Neuronal stem cell (in vitro differentiated cells): ENCODE results near the gene TRPM2.

ENCODE experiments used
- DNase-seq: peaks from one replicate; pipeline ENCODE4 v3.0.0-alpha.2; 2013; ENCODE audit warnings: low spot score
- H2AFZ ChIP-seq: one replicate; pipeline ENCODE4 v1.6.1; 2013; ENCODE audit warnings: mild to moderate bottlenecking, low read length, inconsistent platforms
- H2AK5ac ChIP-seq: 2 replicates; pipeline ENCODE4 v1.6.1; 2013; ENCODE audit warnings: low read depth, mild to moderate bottlenecking, inconsistent platforms, low read length, moderate library complexity, mixed read lengths
- H2BK120ac ChIP-seq: 2 replicates; pipeline ENCODE4 v1.6.1; 2013; ENCODE audit warnings: low read depth, mild to moderate bottlenecking, inconsistent platforms, low read length, moderate library complexity, mixed read lengths
- H2BK12ac ChIP-seq: one replicate; pipeline ENCODE4 v1.6.1; 2013; ENCODE audit warnings: low read length, inconsistent platforms
- H2BK15ac ChIP-seq: 2 replicates; pipeline ENCODE4 v1.6.1; 2013; ENCODE audit warnings: mild to moderate bottlenecking, low read length, inconsistent platforms, mixed read lengths
- H2BK5ac ChIP-seq: one replicate; pipeline ENCODE4 v1.6.1; 2013; ENCODE audit warnings: inconsistent platforms, mild to moderate bottlenecking, low read length, moderate library complexity
- H3K14ac ChIP-seq: one replicate; pipeline ENCODE4 v1.6.1; 2013; ENCODE audit warnings: low read length, inconsistent platforms
- H3K18ac ChIP-seq: 2 replicates; pipeline ENCODE4 v1.6.1; 2013; ENCODE audit warnings: low read length, inconsistent platforms
- H3K23ac ChIP-seq: 2 replicates; pipeline ENCODE4 v1.6.1; 2013; ENCODE audit warnings: low read depth, mild to moderate bottlenecking, mixed read lengths, low read length, inconsistent platforms; ENCODE audit not compliant: poor library complexity
- H3K27ac ChIP-seq: replicated peaks from 3 replicates; pipeline ENCODE4 v1.5.1; 2013; ENCODE audit warnings: low read length, inconsistent platforms
- H3K27me3 ChIP-seq, 3 experiments: 2 replicates each; pipeline ENCODE4 v1.6.1; 2013; ENCODE audit warnings: low read length in 3 of 3, mild to moderate bottlenecking in 2 of 3, inconsistent platforms in 1 of 3, low read depth in 1 of 3, mixed read lengths in 1 of 3, moderate library complexity in 1 of 3; ENCODE audit not compliant: control insufficient read depth in 3 of 3, insufficient read depth in 3 of 3
- H3K36me3 ChIP-seq, 2 donors: replicated peaks in 1 of 2; 2 replicates each; pipeline ENCODE4 v1.6.1; 2013; ENCODE audit warnings: low read length in 2 of 2; ENCODE audit not compliant: control insufficient read depth in 2 of 2, insufficient read depth in 2 of 2
- H3K4ac ChIP-seq: 2 replicates; pipeline ENCODE4 v1.6.1; 2013; ENCODE audit warnings: inconsistent platforms, mild to moderate bottlenecking, low read length, moderate library complexity
- H3K4me1 ChIP-seq, 2 donors: 1 replicate in 1 of 2; 2 replicates in 1 of 2; pipeline ENCODE4 v1.6.1; 2013; ENCODE audit warnings: low read length in 2 of 2, low read depth in 1 of 2; ENCODE audit not compliant: control insufficient read depth in 2 of 2, insufficient read depth in 1 of 2
- H3K4me2 ChIP-seq: one replicate; pipeline ENCODE4 v1.6.1; 2013; ENCODE audit warnings: mild to moderate bottlenecking, low read length, inconsistent platforms; ENCODE audit not compliant: insufficient read depth, poor library complexity, severe bottlenecking
- H3K4me3 ChIP-seq, 2 donors: 2 replicates each; pipeline ENCODE4 v1.5.1; 2013; ENCODE audit warnings: low read length in 2 of 2, mild to moderate bottlenecking in 2 of 2, inconsistent platforms in 1 of 2, moderate library complexity in 1 of 2
- H3K79me1 ChIP-seq: one replicate; pipeline ENCODE4 v1.6.1; 2013; ENCODE audit warnings: low read depth, mild to moderate bottlenecking, inconsistent platforms, low read length, moderate library complexity
- H3K9ac ChIP-seq: one replicate; pipeline ENCODE4 v1.6.1; 2013; ENCODE audit warnings: mild to moderate bottlenecking, low read depth, low read length, inconsistent platforms; ENCODE audit not compliant: poor library complexity
- H3K9me3 ChIP-seq, 2 donors: replicated peaks in 1 of 2; 2 replicates each; pipeline versions ENCODE3 to v1.6.1; 2013; ENCODE audit warnings: low read length in 2 of 2, mild to moderate bottlenecking in 2 of 2, inconsistent platforms in 1 of 2, low read depth in 1 of 2, mixed read lengths in 1 of 2, moderate library complexity in 1 of 2; ENCODE audit not compliant: control insufficient read depth in 2 of 2, insufficient read depth in 1 of 2
- H4K8ac ChIP-seq: one replicate; pipeline ENCODE4 v1.6.1; 2013; ENCODE audit warnings: low read depth, mild to moderate bottlenecking, inconsistent platforms, low read length, moderate library complexity
- H4K91ac ChIP-seq: one replicate; pipeline ENCODE4 v1.6.1; 2013; ENCODE audit warnings: low read length, low read depth, mild to moderate bottlenecking, inconsistent platforms; ENCODE audit not compliant: poor library complexity
- WGBS, 2 donors: extraction: QIAGEN DNeasy Blood & Tissue Kit; methylation state at CpG; one replicate each; pipeline ENCODE4 v1.1.7; 2013; ENCODE audit warnings: missing lambda C conversion rate in 2 of 2, mixed read lengths in 1 of 2; ENCODE audit not compliant: insufficient read length in 2 of 2, insufficient replicate concordance in 1 of 2; ENCODE audit errors: extremely low coverage in 2 of 2; 5-methylcytosine and 5-hydroxymethylcytosine counted together

The TRPM2 gene

DNA sequence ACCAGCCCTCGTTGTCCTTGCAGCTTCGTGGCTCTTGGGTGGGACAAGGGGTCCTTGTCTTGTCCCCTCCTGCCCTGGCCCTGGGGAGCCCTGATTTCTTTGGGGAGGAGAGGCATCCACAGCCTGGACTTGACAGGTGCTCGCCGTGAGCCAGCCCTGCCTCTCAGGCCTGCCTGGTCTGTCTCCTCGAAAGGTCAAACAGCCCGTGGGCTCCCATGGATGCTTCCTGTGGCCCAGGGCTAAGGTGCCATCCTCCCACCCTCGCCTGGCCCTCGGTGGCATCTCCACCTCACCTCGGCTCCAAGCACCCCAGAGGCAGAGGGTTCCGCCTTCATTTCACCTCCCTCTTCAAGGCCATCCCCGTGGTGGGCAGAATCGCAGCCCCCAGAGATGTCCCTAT, 110.9 kb downstream of the TRPM2 start:
- Histone ChIP-seq H3K27ac (no peak overlapping the region), H3K14ac (no peak overlapping the region), H3K36me3 (no peaks in the 10 kb centered on the region), H3K23ac (no peak overlapping the region), H3K9ac (no peak overlapping the region), H3K4me3 (no peak overlapping the region), H3K27me3 (no peaks in the 10 kb centered on the region), H3K79me1 (peaks cover 2% of the 10 kb centered on the region), H2AFZ (no peak overlapping the region), H3K4ac (no peak overlapping the region), H3K18ac (no peak overlapping the region), H2BK5ac (no peak overlapping the region), H2BK120ac (no peak overlapping the region), H2BK15ac (no peak overlapping the region), H3K4me1 (no peaks in the 10 kb centered on the region), H2BK12ac (no peak overlapping the region), H4K91ac (no peak overlapping the region), H3K4me2 (no peak overlapping the region), H2AK5ac (no peak overlapping the region), H3K9me3 (peaks cover 0 to 2% of the 10 kb centered on the region in 2 donors), H4K8ac (no peak overlapping the region)
- no peak for DNase-seq
- no CpG with 5 or more reads among the region's 12 CpGs for WGBS, 2 donors

DNA sequence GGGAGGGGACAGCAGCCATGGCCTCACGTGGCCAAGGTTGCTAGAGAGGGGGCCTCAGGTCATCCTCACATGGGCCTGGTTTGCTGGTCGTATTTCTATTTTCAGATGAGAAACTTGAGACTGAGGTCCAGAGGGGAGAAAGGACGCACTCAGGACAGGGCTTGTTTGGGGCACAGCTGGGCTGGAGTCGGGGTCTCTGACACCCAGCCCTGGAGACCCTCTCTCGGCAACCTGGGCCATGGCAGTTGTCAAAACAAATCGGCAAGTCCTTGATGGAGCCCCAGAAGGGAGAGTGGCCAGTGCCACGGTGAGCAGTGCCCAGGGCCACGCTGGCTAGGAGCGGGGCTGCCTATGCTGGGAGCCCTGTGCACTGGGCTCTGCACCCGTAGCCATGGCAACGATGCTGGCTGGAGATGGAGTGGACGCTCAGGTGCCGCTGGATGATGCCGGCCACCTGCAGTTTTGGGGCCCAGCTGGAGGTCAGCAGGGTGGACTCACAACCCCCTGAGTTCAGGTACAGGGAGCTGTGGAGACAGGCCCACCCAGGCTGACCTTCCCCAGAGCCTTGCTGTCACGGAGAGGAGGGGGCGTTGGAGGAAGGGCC, 113.0 kb downstream of the TRPM2 start:
- no CpG with 5 or more reads among the region's 16 CpGs for WGBS, 2 donors
- Histone ChIP-seq H3K4me3 (peak overlapping the region in 1 of 2 donors; percentile 63), H2AFZ (no peak overlapping the region), H3K23ac (peak overlapping the region; percentile 87), H4K91ac (no peak overlapping the region), H3K4me1 (no peaks in the 10 kb centered on the region), H3K14ac (peak overlapping the region; percentile 87), H3K18ac (no peak overlapping the region), H2BK5ac (no peak overlapping the region), H2BK12ac (no peak overlapping the region), H3K27ac (no peak overlapping the region), H3K9ac (peak overlapping the region; percentile 79), H2BK15ac (no peak overlapping the region), H3K4me2 (no peak overlapping the region), H3K27me3 (no peaks in the 10 kb centered on the region), H3K79me1 (no peaks in the 10 kb centered on the region), H3K36me3 (no peaks in the 10 kb centered on the region), H4K8ac (no peak overlapping the region), H2BK120ac (no peak overlapping the region), H3K4ac (no peak overlapping the region), H3K9me3 (peaks cover 0 to 2% of the 10 kb centered on the region in 2 donors), H2AK5ac (peak overlapping the region; percentile 33)
- DNase-seq = no peak

DNA sequence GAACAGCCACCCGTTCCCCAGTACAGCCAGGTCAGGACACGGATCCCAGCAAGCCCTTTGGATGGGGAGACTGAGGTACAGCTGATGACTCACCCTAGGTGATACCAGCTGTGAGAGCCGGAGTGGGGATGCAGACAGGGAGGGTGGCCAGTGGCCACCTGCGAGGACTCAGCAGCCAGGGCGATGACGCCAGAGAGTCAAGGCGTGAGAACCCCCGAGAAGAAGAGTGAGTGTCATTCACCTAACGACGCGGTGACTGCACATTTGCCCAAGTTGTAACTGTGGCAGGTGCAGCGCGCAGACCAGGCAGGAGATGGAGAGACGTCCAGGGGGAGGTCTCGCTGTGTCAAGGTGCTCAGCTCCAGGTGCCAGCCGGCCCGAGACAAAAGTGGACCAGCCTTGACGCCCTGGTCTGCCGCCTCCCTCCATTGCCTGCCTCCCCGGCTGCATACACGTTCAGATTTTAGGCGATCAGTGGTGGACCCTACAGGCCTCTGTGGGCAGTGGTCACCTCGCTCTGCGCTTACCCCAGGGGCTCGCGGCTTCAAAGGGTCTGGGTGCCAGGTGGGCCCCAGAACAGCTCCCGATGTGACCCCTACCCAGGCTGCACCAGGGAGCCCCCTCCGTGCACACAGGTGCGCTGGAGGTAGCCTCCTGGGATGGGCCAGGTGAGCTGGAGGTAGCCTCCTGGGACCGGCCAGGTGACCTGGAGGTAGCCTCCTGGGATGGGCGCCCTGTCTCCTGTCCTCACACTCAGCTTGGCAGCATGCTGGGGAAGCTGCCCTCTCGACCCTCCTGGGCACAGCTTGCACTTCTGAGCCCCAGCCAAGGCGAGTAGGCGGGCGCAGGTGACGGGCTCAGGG, 113.8 kb downstream of the TRPM2 start:
- H4K91ac ChIP-seq = no peak overlapping the region
- H3K9ac ChIP-seq = no peak overlapping the region
- H2BK5ac ChIP-seq = no peak overlapping the region
- H3K14ac ChIP-seq = peak overlapping the region; percentile 58
- H3K4me2 ChIP-seq = no peak overlapping the region
- no peak overlapping the region for H3K4ac ChIP-seq
- WGBS, 2 donors = no CpG with 5 or more reads among the region's 36 CpGs
- peak overlapping the region; percentile 33 for H2AK5ac ChIP-seq
- DNase-seq = no peak
- no peaks in the 10 kb centered on the region for H3K4me1 ChIP-seq
- H3K27ac ChIP-seq = no peak overlapping the region
- H2BK15ac ChIP-seq = no peak overlapping the region
- no peak overlapping the region for H2AFZ ChIP-seq
- H2BK120ac ChIP-seq = no peak overlapping the region
- H3K18ac ChIP-seq = no peak overlapping the region
- no peak overlapping the region for H4K8ac ChIP-seq
- H3K9me3 ChIP-seq = peaks cover 0 to 2% of the 10 kb centered on the region in 2 donors
- peak overlapping the region in 1 of 2 donors; percentile 63 for H3K4me3 ChIP-seq
- H3K23ac ChIP-seq = peak overlapping the region; percentile 87
- no peaks in the 10 kb centered on the region for H3K27me3 ChIP-seq
- H3K79me1 ChIP-seq = no peaks in the 10 kb centered on the region
- H2BK12ac ChIP-seq = no peak overlapping the region
- no peaks in the 10 kb centered on the region for H3K36me3 ChIP-seq

DNA sequence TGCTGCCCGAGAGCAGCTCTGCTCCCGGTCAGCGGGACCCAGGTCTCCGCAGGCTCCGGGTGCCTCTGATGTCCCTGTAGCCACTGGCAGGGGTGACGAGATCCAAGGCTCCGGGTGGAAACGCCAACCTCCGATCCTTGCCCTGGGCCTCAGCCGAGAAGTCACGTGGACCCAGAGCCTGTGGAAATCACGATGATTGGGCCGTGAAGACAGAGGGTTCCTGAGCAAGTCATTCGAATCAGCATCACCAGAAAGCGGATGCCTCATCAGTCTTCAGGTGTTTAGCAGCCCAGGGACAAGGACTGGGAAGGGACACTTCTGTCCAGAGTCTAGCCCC, 114.4 kb downstream of the TRPM2 start:
- Histone ChIP-seq H3K4me3 (no peak overlapping the region), H2BK5ac (no peak overlapping the region), H3K18ac (peak overlapping the region; percentile 5), H3K4ac (no peak overlapping the region), H2BK15ac (no peak overlapping the region), H3K4me1 (no peaks in the 10 kb centered on the region), H3K4me2 (no peak overlapping the region), H3K36me3 (no peaks in the 10 kb centered on the region), H2AFZ (no peak overlapping the region), H2AK5ac (no peak overlapping the region), H2BK12ac (no peak overlapping the region), H4K91ac (no peak overlapping the region), H3K14ac (no peak overlapping the region), H2BK120ac (no peak overlapping the region), H3K9me3 (peaks cover 0 to 2% of the 10 kb centered on the region in 2 donors), H3K27ac (no peak overlapping the region), H3K9ac (peak overlapping the region; percentile 34), H3K79me1 (no peaks in the 10 kb centered on the region), H3K27me3 (no peaks in the 10 kb centered on the region), H3K23ac (no peak overlapping the region), H4K8ac (no peak overlapping the region)
- DNase-seq = no peak
- WGBS, 2 donors = no CpG with 5 or more reads among the region's 15 CpGs
